ENCODE data around the gene UGT1A5. TPM values are rescaled to one million over a fixed set of nuclear protein-coding genes. Genes with fewer than 3 reads are reported as not detected.

UGT1A5 gene
- total and polyA plus RNA-seq, 4 experiments from 2014 or later, result not detected

GRCh38 chr2:233674995-233675394, 37.7 kb upstream of the UGT1A5 start:
- no peak overlapping the region for H3K27ac Mint-ChIP-seq
- H3K4me1 Mint-ChIP-seq, result no peaks in the 10 kb centered on the region
- ChIA-PET CTCF (ENCODE audit: partially characterized antibody) (no interaction called here), POLR2A (ENCODE audit: partially characterized antibody) (no interaction called here)
- H3K27me3 ChIP-seq (ENCODE audit: insufficient read depth, low read length), result peaks cover 6% of the 10 kb centered on the region
- no peaks in the 10 kb centered on the region for H3K36me3 ChIP-seq (ENCODE audit: insufficient read depth, low read length)
- H3K27me3 Mint-ChIP-seq, result peaks cover 20 to 28% of the 10 kb centered on the region in 2 donors
- H3K9me3 ChIP-seq (ENCODE audit: control insufficient read depth in 1 of 2, low read length in 2 of 2), result no peaks in the 10 kb centered on the region
- no peaks in the 10 kb centered on the region for H3K36me3 Mint-ChIP-seq
- H3K4me1 ChIP-seq (ENCODE audit: insufficient read depth, low read length), result no peaks in the 10 kb centered on the region
- H3K9me3 Mint-ChIP-seq, result no peaks in the 10 kb centered on the region
- H3K27ac ChIP-seq (ENCODE audit: low read depth, low read length), result no peak overlapping the region
- no peak for DNase-seq
- H3K4me3 Mint-ChIP-seq, result no peak overlapping the region
- intact Hi-C loops (cut with micrococcal nuclease), result no loop called here
- H3K4me3 ChIP-seq (ENCODE audit: low read length in 2 of 2), result no peak overlapping the region

- ChIA-PET POLR2A (ENCODE audit: partially characterized antibody) (no interaction called here), CTCF (ENCODE audit: partially characterized antibody) (no interaction called here)
- Mint-ChIP-seq H3K9me3 (no peaks in the 10 kb centered on the region), H3K36me3 (no peaks in the 10 kb centered on the region), H3K27me3 (peaks cover 20 to 21% of the 10 kb centered on the region in 2 donors), H3K4me3 (no peak overlapping the region), H3K27ac (no peak overlapping the region), H3K4me1 (no peaks in the 10 kb centered on the region)
- H3K27me3 ChIP-seq (ENCODE audit: insufficient read depth, low read length), result no peaks in the 10 kb centered on the region
- H3K4me3 ChIP-seq (ENCODE audit: low read length in 2 of 2), result no peak overlapping the region
- no peak overlapping the region for H3K27ac ChIP-seq (ENCODE audit: low read depth, low read length)
- intact Hi-C loops (cut with micrococcal nuclease), result no loop called here
- no peaks in the 10 kb centered on the region for H3K4me1 ChIP-seq (ENCODE audit: insufficient read depth, low read length)
- no peaks in the 10 kb centered on the region for H3K36me3 ChIP-seq (ENCODE audit: insufficient read depth, low read length)
- H3K9me3 ChIP-seq (ENCODE audit: control insufficient read depth in 1 of 2, low read length in 2 of 2), result no peaks in the 10 kb centered on the region
- DNase-seq, result no peak
These were observed 36.7 kb upstream of the UGT1A5 start for GRCh38 chr2:233676046-233676445.

- H3K36me3 ChIP-seq (ENCODE audit: insufficient read depth, low read length), result no peaks in the 10 kb centered on the region
- no peak for DNase-seq
- H3K27me3 ChIP-seq (ENCODE audit: insufficient read depth, low read length), result no peaks in the 10 kb centered on the region
- no peaks in the 10 kb centered on the region for H3K9me3 ChIP-seq (ENCODE audit: control insufficient read depth in 1 of 2, low read length in 2 of 2)
- H3K27ac Mint-ChIP-seq, result no peak overlapping the region
- ChIA-PET POLR2A (ENCODE audit: partially characterized antibody) (no interaction called here), CTCF (ENCODE audit: partially characterized antibody) (no interaction called here)
- no peak overlapping the region for H3K27ac ChIP-seq (ENCODE audit: low read depth, low read length)
- no peaks in the 10 kb centered on the region for H3K9me3 Mint-ChIP-seq
- H3K27me3 Mint-ChIP-seq, result peaks cover 15 to 18% of the 10 kb centered on the region in 2 donors
- no peaks in the 10 kb centered on the region for H3K4me1 ChIP-seq (ENCODE audit: insufficient read depth, low read length)
- H3K4me3 ChIP-seq (ENCODE audit: low read length in 2 of 2), result no peak overlapping the region
- no peaks in the 10 kb centered on the region for H3K4me1 Mint-ChIP-seq
- H3K36me3 Mint-ChIP-seq, result no peaks in the 10 kb centered on the region
- no peak overlapping the region for H3K4me3 Mint-ChIP-seq
- intact Hi-C loops (cut with micrococcal nuclease), result no loop called here
These were observed 33.5 kb upstream of the UGT1A5 start for GRCh38 chr2:233679196-233679595.

- Mint-ChIP-seq H3K4me1 (no peaks in the 10 kb centered on the region), H3K27me3 (peaks cover 15 to 17% of the 10 kb centered on the region in 2 donors), H3K9me3 (no peaks in the 10 kb centered on the region), H3K27ac (no peak overlapping the region), H3K4me3 (no peak overlapping the region), H3K36me3 (no peaks in the 10 kb centered on the region)
- ChIA-PET POLR2A (ENCODE audit: partially characterized antibody) (no interaction called here), CTCF (ENCODE audit: partially characterized antibody) (no interaction called here)
- Histone ChIP-seq H3K27ac (ENCODE audit: low read depth, low read length) (no peak overlapping the region), H3K4me1 (ENCODE audit: insufficient read depth, low read length) (no peaks in the 10 kb centered on the region), H3K4me3 (ENCODE audit: low read length in 2 of 2) (no peak overlapping the region), H3K27me3 (ENCODE audit: insufficient read depth, low read length) (no peaks in the 10 kb centered on the region), H3K36me3 (ENCODE audit: insufficient read depth, low read length) (no peaks in the 10 kb centered on the region), H3K9me3 (ENCODE audit: control insufficient read depth in 1 of 2, low read length in 2 of 2) (no peaks in the 10 kb centered on the region)
- intact Hi-C loops (cut with micrococcal nuclease), result no loop called here
- DNase-seq, result no peak
These were observed 32.2 kb upstream of the UGT1A5 start for GRCh38 chr2:233680361-233681045.

GRCh38 chr2:233681521-233682099, 31.1 kb upstream of the UGT1A5 start, which contains the start of gene UGT1A7:
TSS of gene UGT1A7 (plus strand) at chr2:233681901. CDS start at chr2:233681938, 37 bp downstream.
- Mint-ChIP-seq H3K4me1 (no peaks in the 10 kb centered on the region), H3K4me3 (no peak within 1 kb of the TSS), H3K9me3 (no peaks in the 10 kb centered on the region), H3K36me3 (no peaks in the 10 kb centered on the region), H3K27me3 (peaks cover 13 to 18% of the 10 kb centered on the region in 2 donors), H3K27ac (no peak within 1 kb of the TSS)
- ChIA-PET POLR2A (ENCODE audit: partially characterized antibody) (no interaction called here), CTCF (ENCODE audit: partially characterized antibody) (no interaction called here)
- Histone ChIP-seq H3K36me3 (ENCODE audit: insufficient read depth, low read length) (no peaks in the 10 kb centered on the region), H3K9me3 (ENCODE audit: control insufficient read depth in 1 of 2, low read length in 2 of 2) (no peaks in the 10 kb centered on the region), H3K27ac (ENCODE audit: low read depth, low read length) (no peak within 1 kb of the TSS), H3K4me1 (ENCODE audit: insufficient read depth, low read length) (no peaks in the 10 kb centered on the region), H3K4me3 (ENCODE audit: low read length in 2 of 2) (no peak within 1 kb of the TSS), H3K27me3 (ENCODE audit: insufficient read depth, low read length) (no peaks in the 10 kb centered on the region)
- intact Hi-C loops (cut with micrococcal nuclease), result no loop called here
- no peak for DNase-seq

GRCh38 chr2:233684640-233685039, 28.1 kb upstream of the UGT1A5 start:
- H3K36me3 Mint-ChIP-seq, result no peaks in the 10 kb centered on the region
- H3K27me3 ChIP-seq (ENCODE audit: insufficient read depth, low read length), result no peaks in the 10 kb centered on the region
- no peak overlapping the region for H3K4me3 Mint-ChIP-seq
- H3K4me1 Mint-ChIP-seq, result no peaks in the 10 kb centered on the region
- no peak overlapping the region for H3K27ac ChIP-seq (ENCODE audit: low read depth, low read length)
- peaks cover 0 to 1% (median 0%) of the 10 kb centered on the region in 8 donors for H3K9me3 Mint-ChIP-seq
- H3K36me3 ChIP-seq (ENCODE audit: insufficient read depth, low read length), result no peaks in the 10 kb centered on the region
- H3K4me3 ChIP-seq (ENCODE audit: low read length in 2 of 2), result no peak overlapping the region
- no peak for DNase-seq
- peaks cover 12 to 20% of the 10 kb centered on the region in 2 donors for H3K27me3 Mint-ChIP-seq
- CTCF ChIA-PET (ENCODE audit: partially characterized antibody), result no interaction called here
- no peak overlapping the region for H3K27ac Mint-ChIP-seq
- H3K9me3 ChIP-seq (ENCODE audit: control insufficient read depth in 1 of 2, low read length in 2 of 2), result no peaks in the 10 kb centered on the region
- intact Hi-C loops (cut with micrococcal nuclease), result no loop called here
- H3K4me1 ChIP-seq (ENCODE audit: insufficient read depth, low read length), result no peaks in the 10 kb centered on the region
- POLR2A ChIA-PET (ENCODE audit: partially characterized antibody), result no interaction called here

GRCh38 chr2:233686928-233687327, 25.8 kb upstream of the UGT1A5 start:
- ChIA-PET CTCF (ENCODE audit: partially characterized antibody) (no interaction called here), POLR2A (ENCODE audit: partially characterized antibody) (no interaction called here)
- H3K4me3 ChIP-seq (ENCODE audit: low read length in 2 of 2), result no peak overlapping the region
- intact Hi-C loops (cut with micrococcal nuclease), result no loop called here
- H3K27ac Mint-ChIP-seq, result no peak overlapping the region
- H3K27ac ChIP-seq (ENCODE audit: low read depth, low read length), result no peak overlapping the region
- H3K4me3 Mint-ChIP-seq, result no peak overlapping the region
- peaks cover 10 to 19% of the 10 kb centered on the region in 2 donors for H3K27me3 Mint-ChIP-seq
- no peaks in the 10 kb centered on the region for H3K27me3 ChIP-seq (ENCODE audit: insufficient read depth, low read length)
- H3K4me1 ChIP-seq (ENCODE audit: insufficient read depth, low read length), result no peaks in the 10 kb centered on the region
- H3K4me1 Mint-ChIP-seq, result no peaks in the 10 kb centered on the region
- H3K36me3 ChIP-seq (ENCODE audit: insufficient read depth, low read length), result no peaks in the 10 kb centered on the region
- peaks cover 0 to 1% (median 0%) of the 10 kb centered on the region in 8 donors for H3K9me3 Mint-ChIP-seq
- no peaks in the 10 kb centered on the region for H3K9me3 ChIP-seq (ENCODE audit: control insufficient read depth in 1 of 2, low read length in 2 of 2)
- DNase-seq, result no peak
- H3K36me3 Mint-ChIP-seq, result no peaks in the 10 kb centered on the region
